ENCODE measurements around the gene DPF3.

DNA sequence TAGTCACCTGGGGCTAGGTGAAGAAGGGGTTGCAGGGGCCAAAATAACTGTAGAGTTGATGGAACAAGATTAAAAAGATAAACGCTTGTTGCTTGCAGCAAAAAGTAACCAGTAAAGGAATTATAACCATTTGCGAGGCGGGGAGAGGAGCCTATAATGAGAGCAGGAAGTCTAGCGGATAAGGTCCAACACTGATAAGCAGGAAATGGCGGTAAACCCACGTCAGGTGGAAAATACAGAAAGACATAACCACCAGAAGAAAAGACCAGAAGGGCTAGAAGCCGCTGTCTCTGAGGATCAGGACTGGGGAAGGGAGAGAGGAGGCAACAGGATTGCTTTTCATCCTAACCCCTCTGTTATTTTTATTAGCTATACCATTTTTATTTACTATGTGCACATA lies 303.3 kb downstream of the DPF3 start:
- no peak for TF ChIP-seq SP1 (IDR thresholded peaks at IDR 0.05)
- TF ChIP-seq FOXM1 (IDR thresholded peaks at IDR 0.05; ENCODE audit: borderline replicate concordance), result no peak
- no peak for TF ChIP-seq TARDBP (IDR thresholded peaks at IDR 0.05)
- no peak for TF ChIP-seq FOXK2 (IDR thresholded peaks at IDR 0.05)
- TF ChIP-seq CTBP1 (IDR thresholded peaks at IDR 0.05; ENCODE audit: borderline replicate concordance), result no peak
- TF ChIP-seq FOXA1 (IDR thresholded peaks at IDR 0.05), result no peak
- TF ChIP-seq NFRKB (IDR thresholded peaks at IDR 0.05), result no peak
- TF ChIP-seq BHLHE40 (IDR thresholded peaks at IDR 0.05; ENCODE audit: borderline replicate concordance), result no peak
- no peak for TF ChIP-seq PKNOX1 (IDR thresholded peaks at IDR 0.05)
- TF ChIP-seq ARNT (IDR thresholded peaks at IDR 0.05), result no peak
- TF ChIP-seq HDGF (IDR thresholded peaks at IDR 0.05; ENCODE audit: borderline replicate concordance), result no peak
- TF ChIP-seq L3MBTL2 (conservative IDR thresholded peaks at IDR 0.05), result no peak
- TF ChIP-seq LEF1 (IDR thresholded peaks at IDR 0.05; ENCODE audit: borderline replicate concordance), result no peak
- TF ChIP-seq ELF4 (IDR thresholded peaks at IDR 0.05), result no peak

Measured in HEK293T (cell line).